Measurements from ENCODE around the gene CFAP69. TPM values are rescaled to one million over a fixed set of nuclear protein-coding genes. Genes with fewer than 3 reads are reported as not detected.

CFAP69 gene, protein sequence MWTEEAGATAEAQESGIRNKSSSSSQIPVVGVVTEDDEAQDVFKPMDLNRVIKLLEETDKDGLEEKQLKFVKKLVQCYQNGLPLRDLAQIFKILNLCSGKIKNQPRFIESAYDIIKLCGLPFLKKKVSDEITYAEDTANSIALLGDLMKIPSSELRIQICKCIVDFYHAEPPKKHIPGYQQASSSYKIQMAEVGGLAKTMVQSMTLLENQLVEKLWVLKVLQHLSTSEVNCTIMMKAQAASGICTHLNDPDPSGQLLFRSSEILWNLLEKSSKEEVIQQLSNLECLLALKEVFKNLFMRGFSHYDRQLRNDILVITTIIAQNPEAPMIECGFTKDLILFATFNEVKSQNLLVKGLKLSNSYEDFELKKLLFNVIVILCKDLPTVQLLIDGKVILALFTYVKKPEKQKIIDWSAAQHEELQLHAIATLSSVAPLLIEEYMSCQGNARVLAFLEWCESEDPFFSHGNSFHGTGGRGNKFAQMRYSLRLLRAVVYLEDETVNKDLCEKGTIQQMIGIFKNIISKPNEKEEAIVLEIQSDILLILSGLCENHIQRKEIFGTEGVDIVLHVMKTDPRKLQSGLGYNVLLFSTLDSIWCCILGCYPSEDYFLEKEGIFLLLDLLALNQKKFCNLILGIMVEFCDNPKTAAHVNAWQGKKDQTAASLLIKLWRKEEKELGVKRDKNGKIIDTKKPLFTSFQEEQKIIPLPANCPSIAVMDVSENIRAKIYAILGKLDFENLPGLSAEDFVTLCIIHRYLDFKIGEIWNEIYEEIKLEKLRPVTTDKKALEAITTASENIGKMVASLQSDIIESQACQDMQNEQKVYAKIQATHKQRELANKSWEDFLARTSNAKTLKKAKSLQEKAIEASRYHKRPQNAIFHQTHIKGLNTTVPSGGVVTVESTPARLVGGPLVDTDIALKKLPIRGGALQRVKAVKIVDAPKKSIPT
- total RNA-seq: 1.8 and 3.6 TPM in 2 replicates

- peak; percentile 48 for DNase-seq (ENCODE audit: low read depth, low spot score)
Observed at GRCh38 chr7:90244909-90245851, at the start of gene CFAP69. Gene CFAP69, plus strand, starts transcription at chr7:90245174. Its CDS starts 251 bp downstream, at chr7:90245425.

GRCh38 chr7:90201500-90202195 is 43.3 kb upstream of the CFAP69 start:
- DNase-seq (ENCODE audit: low read depth, low spot score): no peak

DNA sequence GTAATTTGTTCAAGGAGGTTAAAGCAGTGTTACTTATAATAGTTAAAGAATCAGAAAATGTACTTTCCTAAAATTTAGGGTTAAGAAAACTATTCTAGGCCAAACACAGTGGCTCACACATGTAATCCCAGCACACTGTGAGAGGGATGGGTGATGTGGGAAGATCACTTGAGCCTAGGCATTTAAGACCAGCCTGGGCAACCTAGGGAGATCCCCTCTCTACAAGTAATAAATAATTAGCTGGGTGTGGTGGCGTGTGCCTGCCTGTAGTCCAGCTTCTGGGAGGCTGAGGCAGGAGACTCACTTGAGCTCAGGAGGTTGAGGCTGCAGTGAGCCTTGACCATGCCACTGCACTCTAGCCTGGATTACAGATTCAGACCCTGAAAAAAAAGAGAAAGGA is 37.0 kb upstream of the CFAP69 start:
- DNase-seq (ENCODE audit: low read depth, low spot score): no peak

DNA sequence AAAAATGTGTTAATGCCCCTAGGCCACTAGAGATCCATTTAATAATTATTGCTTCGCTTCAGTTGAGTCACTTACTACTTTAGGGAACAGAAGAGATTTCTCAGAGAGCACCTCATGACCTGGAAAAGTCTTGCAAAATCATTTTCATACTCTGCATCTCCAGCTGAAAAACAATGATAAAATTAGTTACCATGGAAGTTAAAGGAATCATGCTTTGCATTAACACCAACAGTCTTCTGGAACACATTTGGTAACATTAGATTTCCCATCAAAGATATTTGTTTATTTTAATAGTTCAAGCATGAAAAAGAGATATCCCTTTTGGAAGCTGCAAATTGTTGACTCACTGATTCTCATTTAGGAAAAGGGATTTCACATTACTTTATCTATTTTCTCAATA is 35.2 kb upstream of the CFAP69 start:
- no peak for DNase-seq (ENCODE audit: low read depth, low spot score)

GRCh38 chr7:90210475-90210874 is 34.5 kb upstream of the CFAP69 start:
- no peak for DNase-seq (ENCODE audit: low read depth, low spot score)

- no peak for DNase-seq (ENCODE audit: low read depth, low spot score)
Observed at GRCh38 chr7:90210981-90211380, 34.0 kb upstream of the CFAP69 start.

- DNase-seq (ENCODE audit: low read depth, low spot score): peak; percentile 79
Observed at GRCh38 chr7:90211391-90212148, 33.4 kb upstream of the CFAP69 start, which contains the start of gene STEAP2. Gene STEAP2, plus strand, starts transcription at chr7:90211740. Its CDS starts 13,343 bp downstream, at chr7:90225083.

GRCh38 chr7:90212149-90212495 is 32.9 kb upstream of the CFAP69 start:
- no peak for DNase-seq (ENCODE audit: low read depth, low spot score)

- DNase-seq (ENCODE audit: low read depth, low spot score): no peak
Observed at GRCh38 chr7:90213521-90213920, 31.5 kb upstream of the CFAP69 start.

GRCh38 chr7:90216080-90216674 is 28.8 kb upstream of the CFAP69 start:
- DNase-seq (ENCODE audit: low read depth, low spot score): no peak

GRCh38 chr7:90216771-90217170 is 28.2 kb upstream of the CFAP69 start:
- DNase-seq (ENCODE audit: low read depth, low spot score): no peak

DNA sequence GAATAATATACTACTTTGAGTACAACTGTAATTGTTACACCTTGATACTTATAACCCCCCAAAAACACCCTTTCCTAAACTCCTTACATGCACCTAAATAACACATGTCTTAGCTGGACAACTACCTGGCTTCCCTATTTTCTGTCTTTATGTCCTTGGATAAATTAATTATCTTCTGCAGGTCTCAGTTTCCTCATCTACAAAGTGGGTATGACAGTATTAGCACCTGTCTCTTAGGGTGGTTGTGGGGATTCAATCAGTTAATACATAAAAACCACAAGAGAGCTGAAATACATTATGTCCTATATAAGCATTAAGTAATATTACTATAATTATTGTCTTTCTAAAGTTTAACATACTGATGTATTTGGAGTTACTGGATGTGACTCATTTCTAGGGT is 22.6 kb upstream of the CFAP69 start:
- no peak for DNase-seq (ENCODE audit: low read depth, low spot score)

DNA sequence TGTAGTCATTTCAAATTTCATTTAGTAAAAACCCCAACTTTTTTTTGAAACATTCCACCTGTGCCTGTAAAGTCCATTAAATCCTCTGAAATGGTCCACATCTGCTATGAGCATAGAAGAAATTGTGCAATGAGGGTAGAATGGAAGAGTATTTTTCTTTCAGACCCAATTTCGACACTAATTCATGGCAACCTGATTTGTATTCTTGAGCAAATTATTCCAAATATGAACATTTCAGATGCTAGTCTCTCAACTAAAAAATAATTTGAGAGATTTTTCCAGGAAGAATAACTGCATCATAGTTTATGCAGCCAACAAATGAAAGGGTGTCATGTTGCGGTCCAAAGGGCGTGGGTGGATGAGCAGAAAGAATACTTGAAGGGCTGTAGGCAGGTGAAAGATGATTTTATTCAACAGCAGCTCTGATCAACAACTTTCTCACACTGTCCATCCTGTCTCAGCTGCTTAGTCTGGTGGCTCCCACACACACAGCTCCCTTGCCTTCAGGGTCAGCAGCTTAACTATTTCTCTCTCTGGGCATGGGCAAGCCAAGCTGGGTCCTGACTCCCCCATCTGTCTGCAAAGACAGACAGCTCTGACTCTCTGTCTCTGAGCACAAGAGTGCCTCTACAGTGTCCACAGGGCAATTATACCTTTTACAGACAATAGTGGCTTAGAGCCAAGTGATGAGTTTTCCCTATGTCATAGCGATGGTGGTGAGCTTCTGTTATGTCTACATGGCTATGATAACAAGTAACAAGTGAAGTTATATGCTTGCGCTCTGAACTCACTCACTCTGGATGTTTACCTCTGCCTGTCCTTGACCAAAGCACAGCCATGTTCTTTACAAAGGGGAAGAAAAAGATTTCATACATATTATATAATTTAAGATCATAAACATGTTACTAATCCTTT is 21.9 kb upstream of the CFAP69 start:
- DNase-seq (ENCODE audit: low read depth, low spot score): no peak

DNA sequence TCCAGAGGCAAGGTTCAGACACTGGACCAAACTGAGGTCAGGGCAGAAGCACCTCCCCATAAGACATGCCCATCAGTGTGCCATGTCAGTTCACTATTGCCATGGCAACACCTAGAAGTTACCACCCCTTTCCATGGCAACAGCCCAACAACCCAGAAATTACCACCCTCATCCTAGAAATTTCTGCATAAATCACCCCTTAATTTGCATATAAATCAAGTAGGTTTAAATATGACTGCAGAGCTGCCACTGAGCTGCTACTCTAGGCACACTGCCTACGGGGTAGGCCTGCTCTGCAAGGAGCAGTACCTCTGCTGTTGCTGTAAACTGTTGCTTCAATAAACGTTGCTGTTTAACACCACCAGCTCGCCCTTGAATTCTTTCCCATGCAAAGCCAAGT is 20.8 kb upstream of the CFAP69 start:
- no peak for DNase-seq (ENCODE audit: low read depth, low spot score)

- no peak for DNase-seq (ENCODE audit: low read depth, low spot score)
Observed at GRCh38 chr7:90225181-90225580, 19.8 kb upstream of the CFAP69 start.

DNA sequence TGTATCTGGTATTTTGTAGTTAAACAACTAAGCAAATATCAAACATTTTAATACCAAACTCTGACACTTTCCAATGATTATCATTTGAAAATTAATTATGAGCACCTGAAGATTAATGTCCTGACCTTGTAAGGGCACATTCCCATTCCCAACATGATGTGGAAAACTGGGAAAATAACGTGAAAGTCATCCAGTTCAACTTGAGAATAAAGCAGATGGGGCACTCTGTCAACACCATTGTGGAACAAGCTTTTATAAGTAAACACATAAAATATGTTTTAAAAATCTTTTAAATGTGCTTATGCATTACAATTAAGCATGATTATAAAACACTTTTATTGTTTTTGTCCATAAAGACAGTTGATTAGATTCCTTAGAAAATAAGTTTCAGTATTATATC is 19.4 kb upstream of the CFAP69 start:
- DNase-seq (ENCODE audit: low read depth, low spot score): no peak

DNA sequence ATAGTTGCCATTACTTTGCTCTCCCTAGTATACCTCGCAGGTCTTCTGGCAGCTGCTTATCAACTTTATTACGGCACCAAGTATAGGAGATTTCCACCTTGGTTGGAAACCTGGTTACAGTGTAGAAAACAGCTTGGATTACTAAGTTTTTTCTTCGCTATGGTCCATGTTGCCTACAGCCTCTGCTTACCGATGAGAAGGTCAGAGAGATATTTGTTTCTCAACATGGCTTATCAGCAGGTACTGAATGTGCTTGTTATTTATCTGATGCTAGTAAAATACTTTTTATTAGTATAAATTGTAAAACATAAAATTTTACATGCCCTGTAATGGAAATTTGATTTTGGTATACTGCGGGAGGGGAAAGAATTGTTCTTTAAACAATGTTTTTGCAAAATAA is 17.7 kb upstream of the CFAP69 start:
- DNase-seq (ENCODE audit: low read depth, low spot score): no peak

DNA sequence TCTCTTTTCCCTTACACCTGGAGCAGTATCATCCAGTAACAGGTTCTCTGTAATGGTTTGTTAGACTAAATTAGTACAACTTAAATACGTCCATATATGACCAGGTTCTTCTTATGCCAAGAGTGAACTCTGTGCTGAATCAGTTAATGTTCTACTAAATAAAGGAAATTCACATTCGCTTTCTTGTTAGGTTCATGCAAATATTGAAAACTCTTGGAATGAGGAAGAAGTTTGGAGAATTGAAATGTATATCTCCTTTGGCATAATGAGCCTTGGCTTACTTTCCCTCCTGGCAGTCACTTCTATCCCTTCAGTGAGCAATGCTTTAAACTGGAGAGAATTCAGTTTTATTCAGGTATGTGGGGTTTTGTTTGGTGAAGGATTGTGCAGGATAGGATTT is 15.3 kb upstream of the CFAP69 start:
- DNase-seq (ENCODE audit: low read depth, low spot score): no peak

All from pulmonary artery endothelial cell (primary cell).